GM19372 (cell line): ENCODE results near the gene PTPRE.

Source experiments
- ATAC-seq: cut with Tn5 transposase; IDR thresholded peaks from one replicate; pipeline ENCODE4 v1.9.1; 2021; ENCODE audit warnings: mild to moderate bottlenecking, low read depth, moderate library complexity; ENCODE audit not compliant: unreplicated experiment

The PTPRE gene

GRCh38 chr10:128109707-128110106, 202.8 kb downstream of the PTPRE start:
- ATAC-seq: no peak

- ATAC-seq: no peak
Measured at GRCh38 chr10:128110339-128110738, 203.4 kb downstream of the PTPRE start.

- no peak for ATAC-seq
Measured at GRCh38 chr10:128111696-128112095, 204.8 kb downstream of the PTPRE start.

- no peak for ATAC-seq
Measured at GRCh38 chr10:128113026-128113425, 206.1 kb downstream of the PTPRE start.

- ATAC-seq: no peak
Measured at GRCh38 chr10:128114901-128115300, 208.0 kb downstream of the PTPRE start.

- no peak for ATAC-seq
Measured at GRCh38 chr10:128115356-128115755, 208.5 kb downstream of the PTPRE start.

GRCh38 chr10:128116187-128116586, 209.3 kb downstream of the PTPRE start:
- no peak for ATAC-seq

GRCh38 chr10:128116851-128117615, 210.1 kb downstream of the PTPRE start:
- ATAC-seq: no peak

- ATAC-seq: no peak
Measured at GRCh38 chr10:128121750-128122412, 215.0 kb downstream of the PTPRE start.

GRCh38 chr10:128122931-128123330, 216.0 kb downstream of the PTPRE start:
- ATAC-seq: no peak

GRCh38 chr10:128123846-128124245, 216.9 kb downstream of the PTPRE start:
- ATAC-seq: no peak

GRCh38 chr10:128124813-128125403, 218.0 kb downstream of the PTPRE start:
- no peak for ATAC-seq

- no peak for ATAC-seq
Measured at GRCh38 chr10:128125416-128125943, 218.6 kb downstream of the PTPRE start.

- peak; percentile 77 for ATAC-seq
Measured at GRCh38 chr10:128125944-128126764, 219.3 kb downstream of the PTPRE start, which contains the start of gene MKI67. Gene MKI67 (minus strand): TSS chr10:128126423. CDS start chr10:128125667, 756 bp downstream.

- ATAC-seq: no peak
Measured at GRCh38 chr10:128128582-128128981, 221.7 kb downstream of the PTPRE start.

GRCh38 chr10:128130051-128130450, 223.1 kb downstream of the PTPRE start:
- ATAC-seq: no peak
